ENCODE data around the gene LRRTM3.
A peak's percentile ranks its signal among the peaks of the same experiment; 100 is the strongest.

Gene LRRTM3

GRCh38 chr10:67004690-67005089 lies 78.9 kb downstream of the LRRTM3 start:
- no peak for TF ChIP-seq CTCF (IDR thresholded peaks at IDR 0.05; ENCODE audit: low read depth, low read length)
- no peak for DNase-seq (ENCODE audit: low read depth, low spot score)
- in situ Hi-C loops (cut with HindIII; ENCODE audit: low sequenced_read_pairs): no loop called here
- H3K4me3 ChIP-seq (ENCODE audit: low read depth, low read length): no peak overlapping the region

DNA sequence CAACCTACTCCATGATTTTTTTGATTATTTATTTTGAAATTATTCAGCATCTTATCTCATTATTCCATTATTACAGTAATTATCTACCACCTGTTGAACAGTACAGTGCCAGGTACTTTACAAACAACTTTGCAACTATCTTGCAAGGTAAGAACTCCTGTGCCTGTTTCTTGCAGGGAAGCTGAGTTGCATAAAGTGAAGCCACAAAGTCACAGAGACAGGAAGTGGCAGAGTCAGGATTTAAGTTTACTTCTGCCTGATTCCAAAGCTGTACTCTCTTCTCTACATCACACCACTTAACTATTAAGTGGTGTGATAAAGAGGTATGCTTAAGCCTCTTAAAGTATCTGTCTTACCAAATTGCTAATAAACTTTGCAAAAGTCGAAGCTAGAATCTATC lies 80.1 kb downstream of the LRRTM3 start:
- no peak for TF ChIP-seq CTCF (IDR thresholded peaks at IDR 0.05; ENCODE audit: low read depth, low read length)
- DNase-seq (ENCODE audit: low read depth, low spot score): no peak
- in situ Hi-C loops (cut with HindIII; ENCODE audit: low sequenced_read_pairs): no loop called here
- H3K4me3 ChIP-seq (ENCODE audit: low read depth, low read length): no peak overlapping the region

DNA sequence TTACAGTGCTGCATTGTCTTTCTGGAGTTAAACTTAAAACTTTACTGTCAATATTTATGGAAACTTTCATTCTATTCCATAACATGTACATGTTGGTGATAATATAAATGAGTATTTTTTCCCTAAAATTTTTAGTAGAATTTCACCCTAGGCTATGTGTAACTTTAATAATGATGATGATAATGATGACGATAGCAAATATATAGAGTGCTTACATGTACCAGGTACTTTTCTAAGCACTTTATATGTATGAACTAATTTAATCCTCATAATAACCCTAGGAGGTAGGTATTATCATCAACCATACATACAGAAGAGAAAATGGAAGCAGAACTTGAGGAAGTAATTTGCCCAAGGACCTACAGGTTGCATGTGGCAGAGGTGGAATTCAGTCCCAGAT lies 85.6 kb downstream of the LRRTM3 start:
- DNase-seq (ENCODE audit: low read depth, low spot score): no peak
- TF ChIP-seq CTCF (IDR thresholded peaks at IDR 0.05; ENCODE audit: low read depth, low read length): no peak
- in situ Hi-C loops (cut with HindIII; ENCODE audit: low sequenced_read_pairs): no loop called here
- no peak overlapping the region for H3K4me3 ChIP-seq (ENCODE audit: low read depth, low read length)

DNA sequence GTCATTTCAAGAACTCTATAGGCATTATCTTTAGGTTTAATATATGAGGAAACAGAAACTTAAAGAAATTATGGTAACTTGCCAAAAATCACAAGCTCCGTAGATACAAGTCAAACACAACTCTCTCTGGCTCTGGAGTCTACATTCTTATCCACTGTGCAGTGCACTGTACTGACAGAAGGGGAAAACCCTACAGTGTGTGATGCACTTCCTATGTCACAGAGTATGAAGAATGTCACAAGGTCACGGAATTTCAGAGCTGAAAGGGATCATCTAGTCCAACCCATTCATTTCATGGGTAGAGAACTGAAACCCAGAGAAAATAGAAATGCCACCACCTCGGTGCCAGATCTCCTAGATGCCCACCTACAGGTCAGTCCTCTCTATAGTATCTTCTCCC lies 86.1 kb downstream of the LRRTM3 start:
- no peak for DNase-seq (ENCODE audit: low read depth, low spot score)
- no peak for TF ChIP-seq CTCF (IDR thresholded peaks at IDR 0.05; ENCODE audit: low read depth, low read length)
- no peak overlapping the region for H3K4me3 ChIP-seq (ENCODE audit: low read depth, low read length)
- in situ Hi-C loops (cut with HindIII; ENCODE audit: low sequenced_read_pairs): no loop called here

DNA sequence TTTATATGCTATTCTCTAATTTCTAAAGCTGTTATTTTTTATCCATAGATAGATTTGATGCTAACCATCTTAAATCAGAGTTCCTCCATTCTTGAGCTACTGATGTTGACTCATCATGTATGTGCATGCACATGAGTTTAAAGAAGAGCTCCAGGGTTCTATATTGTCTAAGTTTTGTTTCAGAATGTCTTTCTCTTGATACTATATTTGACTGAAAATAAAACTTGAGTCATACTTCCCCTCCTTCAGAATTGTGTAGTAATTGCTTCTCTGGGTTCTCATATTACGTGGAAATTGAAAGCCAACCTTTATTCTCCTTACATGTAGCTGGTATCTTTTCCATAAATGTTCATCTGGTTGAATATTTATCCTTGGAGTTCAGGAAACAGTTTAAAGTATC lies 89.4 kb downstream of the LRRTM3 start:
- DNase-seq (ENCODE audit: low read depth, low spot score): peak; percentile 36
- no peak for TF ChIP-seq CTCF (IDR thresholded peaks at IDR 0.05; ENCODE audit: low read depth, low read length)
- H3K4me3 ChIP-seq (ENCODE audit: low read depth, low read length): no peak overlapping the region
- in situ Hi-C loops (cut with HindIII; ENCODE audit: low sequenced_read_pairs): no loop called here

- in situ Hi-C loops (cut with HindIII; ENCODE audit: low sequenced_read_pairs): no loop called here
- no peak for TF ChIP-seq CTCF (IDR thresholded peaks at IDR 0.05; ENCODE audit: low read depth, low read length)
- H3K4me3 ChIP-seq (ENCODE audit: low read depth, low read length): no peak overlapping the region
- peak; percentile 42 for DNase-seq (ENCODE audit: low read depth, low spot score)
Measured at GRCh38 chr10:67017218-67017617, 91.4 kb downstream of the LRRTM3 start.

DNA sequence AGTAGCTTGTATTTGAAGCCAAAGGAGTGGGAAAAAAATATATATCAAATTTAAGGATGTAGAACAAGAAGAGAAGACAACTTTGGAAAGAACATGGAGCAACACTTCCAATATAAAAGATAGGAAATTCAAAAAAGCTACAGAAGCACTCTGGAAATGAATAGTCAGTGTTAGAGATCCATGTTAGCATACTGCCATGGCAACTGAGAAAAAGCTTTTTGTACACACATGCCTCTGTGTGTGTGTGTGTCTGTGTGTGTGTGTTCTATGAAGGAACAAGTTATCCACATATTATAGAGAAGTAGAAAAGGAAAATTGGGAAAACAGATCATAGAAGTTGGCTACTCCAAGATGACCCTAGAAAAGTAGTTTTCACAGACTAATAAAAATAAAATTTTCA lies 96.3 kb downstream of the LRRTM3 start:
- in situ Hi-C loops (cut with HindIII; ENCODE audit: low sequenced_read_pairs): no loop called here
- no peak for TF ChIP-seq CTCF (IDR thresholded peaks at IDR 0.05; ENCODE audit: low read depth, low read length)
- no peak overlapping the region for H3K4me3 ChIP-seq (ENCODE audit: low read depth, low read length)
- DNase-seq (ENCODE audit: low read depth, low spot score): no peak

Measured in astrocyte of the spinal cord (primary cell).